HS-27A (cell line): Measurements from ENCODE around the gene BTBD6.

ENCODE experiments used
- DNase-seq: peaks from one replicate; pipeline ENCODE4 v3.0.0-alpha.2; 2012; ENCODE audit warnings: low read depth, missing footprints

BTBD6 gene

DNA sequence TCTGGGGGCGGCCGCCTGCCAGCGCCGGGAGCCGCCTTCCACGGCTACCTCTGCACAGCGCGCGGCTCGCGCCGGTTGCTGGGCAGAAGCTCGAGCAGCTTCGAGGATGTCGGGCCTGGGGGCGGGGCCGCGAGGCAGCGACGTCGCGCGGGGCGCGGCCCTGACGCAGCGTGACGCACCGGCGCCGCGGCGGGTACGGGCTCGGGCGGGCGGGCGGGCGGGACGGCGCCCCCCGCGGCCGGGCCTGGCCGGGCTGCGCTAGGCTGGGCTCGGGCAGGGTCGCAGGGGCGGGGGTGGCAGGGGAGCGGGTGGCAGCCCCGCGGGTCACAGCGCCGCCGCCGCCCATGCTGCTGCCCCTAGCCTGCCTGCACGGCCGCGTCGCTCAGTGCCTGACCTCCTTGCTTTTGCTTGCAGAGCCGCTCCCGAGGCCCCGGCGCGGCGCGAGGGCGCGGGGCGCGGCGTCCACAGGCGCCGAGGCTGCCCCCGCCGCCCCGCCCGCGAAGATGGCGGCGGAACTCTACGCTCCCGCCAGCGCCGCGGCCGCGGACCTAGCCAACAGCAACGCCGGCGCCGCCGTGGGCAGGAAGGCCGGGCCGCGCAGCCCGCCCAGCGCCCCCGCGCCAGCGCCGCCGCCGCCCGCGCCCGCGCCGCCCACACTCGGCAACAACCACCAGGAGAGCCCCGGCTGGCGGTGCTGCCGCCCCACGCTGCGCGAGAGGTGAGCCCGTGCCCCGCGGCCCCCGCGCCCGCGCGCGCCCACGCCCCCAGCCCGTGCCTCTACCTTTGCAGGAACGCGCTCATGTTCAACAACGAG, at the start of gene BTBD6:
BTBD6 (plus strand) TSS at position 166 of the 814 bp plus-strand sequence; CDS start at position 345, 179 bp downstream.
- DNase-seq, result peak; percentile 27

DNA sequence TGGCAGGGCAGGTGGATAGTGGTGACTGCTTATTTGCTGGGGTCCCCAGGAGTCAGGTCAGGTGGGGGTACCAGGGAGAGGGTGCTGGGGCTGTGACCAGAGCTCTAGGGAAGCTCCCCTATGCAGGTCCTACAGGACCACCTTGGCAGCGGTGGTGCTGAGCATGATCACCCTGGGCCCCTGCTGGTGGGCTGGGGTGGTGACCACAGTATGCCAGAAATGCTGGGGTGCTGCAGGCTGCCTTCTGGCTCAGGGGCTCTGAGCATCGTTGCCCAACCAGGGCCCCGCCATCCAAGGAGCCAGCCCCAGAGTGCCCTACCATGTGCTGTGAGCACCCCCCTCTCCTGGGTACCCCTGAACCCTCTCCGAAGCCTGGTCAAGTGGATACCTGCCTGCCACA, 49.7 kb upstream of the BTBD6 start:
- DNase-seq, result no peak

DNA sequence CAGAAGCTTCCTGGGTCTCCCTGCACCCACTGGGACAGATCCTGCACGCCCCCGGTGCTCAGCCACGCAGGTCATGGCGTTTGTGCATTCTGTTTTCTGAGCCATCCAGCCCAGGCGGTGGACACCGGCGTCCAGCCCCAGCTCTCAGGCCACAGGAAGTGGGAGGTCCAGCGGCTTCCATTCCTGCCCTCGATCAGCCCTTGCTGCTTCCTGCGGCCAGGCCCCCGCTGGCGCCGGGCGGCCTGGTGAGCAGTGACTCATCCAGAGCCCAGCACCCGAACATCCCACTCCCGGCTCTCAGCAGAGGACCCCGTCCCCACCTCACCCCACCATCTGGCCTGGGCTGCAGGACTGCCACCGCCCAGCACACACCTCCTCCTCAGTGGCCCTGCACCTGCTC, 49.2 kb upstream of the BTBD6 start:
- no peak for DNase-seq

DNA sequence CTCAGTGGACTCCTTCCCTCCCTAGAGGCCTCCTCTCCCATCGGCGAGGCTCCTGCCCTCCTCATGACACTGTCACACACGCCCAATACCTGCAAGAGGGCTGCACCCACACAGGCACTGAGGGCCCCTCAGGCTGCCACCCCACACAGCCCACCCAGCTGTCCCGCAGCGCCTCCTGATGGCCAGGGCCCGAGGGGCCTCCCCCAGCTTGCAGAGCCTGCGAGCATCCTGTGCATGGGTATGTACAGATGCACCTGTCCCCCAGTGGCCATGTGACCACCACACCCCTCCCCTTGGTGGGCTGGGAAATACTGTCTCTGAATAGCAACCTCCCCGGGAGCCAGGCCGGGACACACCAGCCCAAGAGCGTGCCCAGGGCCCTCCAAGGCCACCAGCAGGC, 48.3 kb upstream of the BTBD6 start:
- DNase-seq, result no peak

DNA sequence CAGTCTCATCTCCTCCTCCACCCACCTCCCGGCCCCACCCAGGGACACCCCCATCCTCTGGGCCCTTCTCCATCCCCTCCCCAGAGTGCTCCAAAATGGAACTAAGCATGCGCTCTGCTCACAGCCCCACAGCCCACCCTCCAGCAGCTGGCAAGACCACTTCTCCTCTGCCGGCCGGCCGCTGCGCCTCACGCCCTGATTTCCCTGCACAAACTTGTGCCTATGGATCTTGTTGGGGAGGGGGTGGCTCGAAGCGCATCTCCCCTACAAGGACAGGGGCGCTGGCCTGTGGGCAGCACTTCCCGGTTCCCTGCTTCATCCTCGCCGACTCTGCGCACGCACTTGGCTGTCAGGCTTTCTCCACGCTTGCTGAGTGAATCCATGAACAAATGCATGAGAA, 47.7 kb upstream of the BTBD6 start:
- no peak for DNase-seq

DNA sequence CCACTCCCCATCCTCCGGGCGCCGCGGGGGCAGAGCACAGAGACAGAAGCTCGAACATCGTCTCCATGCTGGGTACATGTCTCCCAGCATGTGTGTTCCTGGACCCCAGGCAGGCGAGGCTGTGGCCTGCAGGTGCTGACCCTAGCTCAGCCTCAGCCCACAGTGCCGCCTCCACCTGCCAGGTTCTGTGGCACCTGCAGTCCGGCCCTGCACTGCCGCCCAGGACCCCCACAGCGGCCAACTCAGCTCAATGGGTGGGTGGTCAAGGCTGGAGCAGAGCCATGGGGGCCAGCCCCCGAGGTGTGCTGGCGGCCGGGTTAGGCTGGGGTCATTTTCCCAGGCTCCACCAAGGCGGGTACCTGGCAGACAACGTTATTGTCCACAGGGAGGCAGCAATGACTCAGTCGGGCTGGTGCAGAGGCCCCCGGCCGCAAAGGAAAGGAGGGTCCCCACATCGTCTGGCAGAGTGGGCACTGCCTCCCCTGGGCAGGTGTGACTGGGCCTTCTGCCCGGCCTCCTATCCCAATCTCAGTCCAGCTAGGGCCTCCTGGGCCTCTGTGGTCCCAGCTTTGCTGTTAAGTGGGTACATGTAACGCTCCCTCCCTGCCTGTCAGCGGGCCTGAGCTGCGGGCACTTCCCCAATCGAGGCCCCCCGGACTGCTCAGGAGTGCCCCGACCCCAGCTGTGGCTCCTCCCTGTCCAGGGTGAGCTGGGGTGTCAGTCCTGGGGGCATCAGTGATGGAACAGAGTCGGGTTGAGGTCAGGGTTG, 47.0 kb upstream of the BTBD6 start:
- no peak for DNase-seq

DNA sequence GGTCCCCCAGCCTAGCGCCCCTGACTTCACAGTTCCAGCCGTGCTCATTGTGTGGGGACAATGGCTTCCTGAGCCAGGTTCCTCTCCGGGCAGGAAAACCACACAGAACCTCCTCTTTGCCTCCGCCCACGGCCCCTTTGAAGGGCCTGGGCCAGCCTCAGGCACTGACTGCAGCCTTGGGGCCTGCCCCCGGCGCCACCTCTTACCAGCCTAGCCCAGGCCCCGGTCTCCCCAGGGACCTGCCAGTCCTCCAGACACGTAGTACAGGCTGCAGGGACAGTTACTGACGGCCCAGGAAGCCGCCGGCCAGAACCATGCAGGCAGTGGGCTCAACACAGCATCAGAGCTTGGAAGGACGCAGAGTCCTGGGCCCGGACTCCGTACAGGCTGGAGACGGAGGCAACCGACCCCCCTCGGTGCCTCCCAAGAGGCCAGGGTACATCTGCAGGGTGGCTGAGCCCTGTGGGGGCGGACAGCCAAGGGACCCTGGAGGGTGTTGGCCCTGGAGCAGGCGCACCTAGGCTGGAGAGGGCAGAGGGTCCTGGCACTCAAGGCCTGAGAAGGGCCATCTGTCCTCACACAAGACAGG, 46.3 kb upstream of the BTBD6 start:
- DNase-seq, result no peak

DNA sequence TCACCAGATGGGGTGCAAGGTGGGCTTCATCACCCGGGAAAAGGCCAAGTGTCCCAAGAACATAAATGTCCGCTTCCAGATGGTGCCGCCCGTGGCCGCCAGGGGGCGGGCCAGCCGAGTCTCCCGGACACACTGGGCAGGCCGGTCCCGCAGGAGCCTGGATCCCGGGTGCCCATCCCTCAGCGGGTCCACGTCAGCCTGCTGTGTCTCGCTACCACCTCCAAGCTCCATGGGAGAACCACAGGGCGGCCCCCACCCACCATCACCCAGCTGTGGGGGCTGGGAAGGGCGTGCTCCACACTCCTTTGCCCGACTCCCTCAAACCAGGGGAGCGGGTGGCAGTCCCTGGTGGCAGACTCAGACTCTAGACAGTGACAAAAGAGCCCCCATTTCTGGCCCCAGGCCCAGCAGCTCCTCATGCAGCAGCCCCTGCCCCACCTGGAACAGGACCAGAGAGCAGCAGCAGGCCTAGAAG, 45.2 kb upstream of the BTBD6 start:
- peak; percentile 29 for DNase-seq

DNA sequence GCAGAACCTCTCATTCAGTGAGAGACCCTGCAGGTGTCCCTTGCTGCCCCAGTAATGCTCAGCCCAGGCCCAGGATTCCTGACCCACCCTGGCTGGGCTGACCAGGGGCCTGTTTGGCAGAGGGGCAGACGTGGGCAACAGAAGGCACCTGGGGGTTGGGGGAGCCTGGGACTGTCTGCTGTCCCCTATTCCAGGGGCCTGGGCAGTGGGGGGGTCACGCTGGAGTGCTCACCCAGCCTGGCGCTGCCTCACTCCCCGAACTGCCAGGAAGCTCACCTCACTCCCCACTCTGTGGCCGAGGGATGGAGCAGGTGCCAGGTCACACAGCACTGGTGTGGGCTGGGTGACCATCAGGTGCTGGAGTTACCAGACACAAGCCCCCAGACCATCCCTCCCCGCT, 44.6 kb upstream of the BTBD6 start:
- DNase-seq, result no peak

DNA sequence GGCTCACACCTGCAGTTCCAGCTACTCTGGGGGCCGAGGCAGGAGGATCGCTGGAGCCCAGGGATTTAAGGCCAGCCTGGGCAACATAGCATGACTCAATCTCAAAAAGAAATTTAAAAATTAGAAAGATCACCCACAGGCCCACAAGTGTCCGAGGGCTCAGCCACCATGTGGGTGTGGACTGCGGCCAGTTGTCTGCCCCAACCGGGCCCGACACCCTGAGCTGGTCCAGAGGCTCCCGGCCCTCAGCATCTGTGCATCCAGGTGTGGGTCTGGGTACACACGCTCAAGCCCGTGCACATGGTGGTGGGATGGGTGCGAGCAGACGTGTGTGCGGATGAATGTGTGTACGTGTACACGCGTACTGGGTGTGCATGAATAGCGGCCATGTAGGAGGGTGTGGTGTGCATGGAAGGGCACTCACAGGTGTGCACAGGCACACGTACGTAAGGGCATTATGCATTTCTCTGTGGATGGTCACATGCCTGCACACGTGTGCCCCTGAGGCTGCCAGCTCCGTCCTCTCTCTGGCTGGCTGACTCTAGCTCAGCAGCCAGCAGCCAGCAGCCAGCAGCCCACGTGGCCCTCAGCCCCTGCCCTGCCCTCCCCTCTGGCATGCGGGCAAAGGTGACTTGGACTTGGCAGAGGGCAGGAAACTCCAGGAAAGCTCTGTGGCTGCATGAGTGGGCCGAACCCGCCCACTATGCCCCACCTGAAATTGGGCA, 44.0 kb upstream of the BTBD6 start:
- DNase-seq, result no peak

DNA sequence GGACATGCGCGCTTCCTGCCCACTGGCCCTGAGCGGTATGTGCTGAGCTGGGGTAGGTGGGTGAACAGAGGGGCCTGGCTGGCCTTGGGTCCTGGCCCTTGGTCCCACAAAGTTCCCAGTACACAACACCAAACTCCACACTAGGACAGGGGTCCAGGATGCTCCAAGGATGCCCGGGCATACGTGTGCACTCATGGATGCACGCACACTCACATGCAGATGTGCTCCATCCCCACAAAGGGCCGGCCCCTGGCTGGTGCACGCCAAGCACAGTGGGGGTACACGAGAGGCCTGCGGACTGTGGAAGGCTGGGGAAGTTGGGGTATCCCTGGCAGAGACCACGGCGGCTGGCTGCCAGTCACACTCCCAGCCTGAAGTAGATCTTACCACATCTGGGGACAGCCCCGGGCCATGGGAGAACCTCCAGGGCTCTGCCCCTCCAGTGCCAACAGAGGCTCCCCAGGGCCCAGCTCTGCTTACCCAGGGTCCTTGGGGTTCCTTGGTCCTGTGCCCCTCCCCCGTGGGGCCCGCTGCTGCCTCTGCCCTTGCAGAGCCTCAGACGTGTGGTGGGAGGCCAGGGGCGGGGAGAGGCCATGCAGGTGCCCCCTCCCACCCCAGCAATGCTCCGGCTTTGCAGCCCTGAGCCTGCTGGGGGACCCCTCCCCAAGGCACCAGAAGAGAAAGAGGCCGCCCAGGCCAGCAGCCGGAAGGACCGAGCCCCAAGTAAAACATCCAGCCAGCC, 43.2 kb upstream of the BTBD6 start:
- DNase-seq, result no peak

DNA sequence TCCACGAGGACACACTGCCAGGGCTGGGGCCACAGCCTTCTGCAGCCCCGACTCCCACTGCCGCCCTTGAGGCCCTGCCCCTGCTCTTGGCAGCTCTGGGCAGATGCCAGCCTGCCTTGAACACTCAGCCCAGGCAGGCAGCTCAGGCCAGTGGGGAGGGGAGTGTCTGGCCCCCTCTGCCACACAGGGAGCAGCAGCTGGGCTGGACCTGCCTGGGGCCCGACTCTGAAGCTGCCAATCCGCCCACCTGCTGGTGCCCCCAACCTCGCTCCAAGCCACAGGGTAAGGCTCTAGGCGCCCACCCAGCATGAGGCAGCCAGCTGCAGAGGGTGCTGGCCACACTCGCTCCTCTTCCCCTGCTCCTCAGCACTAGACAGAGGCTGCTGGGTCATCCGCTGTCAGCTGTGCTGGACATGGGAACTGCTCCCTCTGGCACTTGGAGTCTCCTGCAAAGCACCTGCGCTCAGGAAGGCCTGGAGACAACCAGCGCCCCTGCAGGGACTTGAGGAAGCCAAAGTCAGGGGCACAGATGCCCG, 42.6 kb upstream of the BTBD6 start:
- no peak for DNase-seq

DNA sequence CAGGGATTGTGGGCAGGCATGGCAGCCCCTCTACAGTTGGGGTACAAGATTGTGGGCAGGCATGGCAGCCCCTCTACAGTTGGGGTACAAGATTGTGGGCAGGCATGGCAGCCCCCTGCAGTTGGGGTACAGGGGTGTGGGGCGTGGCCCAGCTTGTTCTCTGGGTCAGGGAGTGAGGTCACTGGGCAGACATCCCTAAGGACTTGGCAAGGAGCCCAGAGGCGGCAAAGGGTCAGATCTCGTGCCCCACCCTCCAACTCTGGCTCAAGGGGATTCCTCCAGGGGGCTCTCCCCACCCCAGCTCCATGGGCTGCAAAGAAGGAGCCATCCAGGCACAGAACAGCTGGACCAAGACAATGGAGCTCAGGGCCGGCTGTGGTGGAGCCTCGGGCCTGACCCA, 41.5 kb upstream of the BTBD6 start:
- DNase-seq, result no peak

DNA sequence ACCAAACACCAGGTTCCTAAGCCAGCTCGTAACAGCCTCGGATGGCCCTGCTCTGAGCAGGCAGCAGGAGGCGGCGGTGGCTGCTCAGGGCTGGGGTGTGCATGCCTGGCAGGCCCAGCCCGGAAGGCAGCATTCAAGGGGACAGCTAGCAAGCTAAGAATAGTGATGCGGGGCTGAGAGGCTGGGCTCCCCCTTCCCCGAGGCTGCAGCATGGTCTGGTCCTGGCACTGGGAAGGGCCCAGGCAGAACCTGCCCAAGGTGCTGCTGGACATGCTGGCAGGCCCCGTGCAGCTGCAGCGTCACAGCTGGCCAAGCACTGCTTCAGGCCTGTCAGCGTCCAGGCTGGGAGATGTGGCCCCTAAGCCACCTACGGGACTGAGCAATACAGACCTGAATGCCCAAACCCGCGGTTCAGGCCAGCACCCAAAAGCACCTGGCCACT, 40.9 kb upstream of the BTBD6 start:
- no peak for DNase-seq

DNA sequence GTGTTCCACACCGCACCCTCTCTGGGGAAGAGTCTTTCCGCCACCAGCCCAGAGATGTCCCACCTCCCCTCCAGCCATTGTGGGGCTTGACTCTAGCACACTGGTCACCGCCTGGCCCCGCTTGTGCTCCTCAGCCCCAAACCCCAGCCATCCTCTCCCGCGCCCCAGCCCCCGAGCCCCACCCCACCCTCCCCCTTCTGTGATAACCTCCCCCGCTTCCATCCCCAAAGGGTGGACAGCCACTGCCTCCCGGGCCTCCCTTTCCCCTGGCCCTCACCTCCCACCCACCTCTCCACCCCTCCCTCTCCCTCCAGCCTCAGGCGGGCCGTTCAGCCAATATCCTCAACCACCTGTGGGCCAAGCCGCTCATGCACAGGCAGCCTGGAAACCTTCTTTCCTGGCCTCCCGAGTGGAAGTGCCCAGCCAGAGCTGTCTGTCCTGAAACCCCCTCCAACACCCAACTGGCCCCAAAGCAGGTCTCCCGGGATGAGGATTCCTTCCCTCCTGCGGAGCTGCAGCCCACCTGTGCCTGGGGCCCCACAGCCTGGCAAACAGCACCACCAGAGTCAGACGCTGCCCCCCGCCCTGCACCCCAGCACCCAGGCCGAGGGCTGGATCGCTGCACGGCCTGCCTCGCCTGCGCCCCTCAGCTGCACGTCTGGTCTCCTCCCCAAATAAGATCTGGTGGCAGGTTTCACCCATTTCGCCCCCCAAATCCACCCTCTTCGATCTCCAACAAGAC, 40.2 kb upstream of the BTBD6 start:
- DNase-seq, result no peak

DNA sequence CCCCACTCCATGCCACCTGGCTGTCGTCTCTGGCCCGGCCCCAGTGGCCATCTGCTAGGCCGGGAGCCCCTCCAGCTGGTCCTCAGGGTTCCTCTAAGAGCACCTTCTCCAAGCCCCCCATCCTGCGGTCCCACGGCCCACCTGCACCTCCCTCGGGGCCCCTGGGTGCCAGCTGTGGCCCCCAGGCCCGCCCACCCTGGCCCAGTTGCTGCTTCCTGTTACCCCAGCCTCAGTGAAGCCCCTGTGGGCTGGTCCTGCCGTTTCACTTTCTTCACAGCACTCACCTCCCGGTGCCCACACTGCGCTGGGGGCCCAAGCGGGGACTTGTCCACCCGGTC, 39.6 kb upstream of the BTBD6 start:
- DNase-seq, result no peak

DNA sequence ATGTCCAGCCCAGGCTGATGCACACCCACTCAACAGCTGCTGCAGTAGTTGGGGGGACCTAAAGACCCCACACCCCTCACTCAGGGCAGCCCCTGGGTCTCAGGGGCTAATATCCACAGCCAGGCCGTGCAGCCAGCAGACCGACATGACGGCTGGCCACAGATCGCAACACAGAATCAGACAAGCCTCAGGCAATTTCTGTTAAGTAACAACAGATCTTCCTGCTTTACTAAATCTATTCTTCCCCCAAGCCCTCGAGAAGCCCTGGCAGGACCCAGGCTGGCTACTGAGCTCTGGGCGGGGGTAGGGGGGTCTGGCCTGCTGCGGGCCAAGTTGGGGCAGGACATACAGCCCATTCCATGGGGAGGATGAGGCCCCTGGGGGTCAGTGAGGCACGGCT, 39.2 kb upstream of the BTBD6 start:
- no peak for DNase-seq

DNA sequence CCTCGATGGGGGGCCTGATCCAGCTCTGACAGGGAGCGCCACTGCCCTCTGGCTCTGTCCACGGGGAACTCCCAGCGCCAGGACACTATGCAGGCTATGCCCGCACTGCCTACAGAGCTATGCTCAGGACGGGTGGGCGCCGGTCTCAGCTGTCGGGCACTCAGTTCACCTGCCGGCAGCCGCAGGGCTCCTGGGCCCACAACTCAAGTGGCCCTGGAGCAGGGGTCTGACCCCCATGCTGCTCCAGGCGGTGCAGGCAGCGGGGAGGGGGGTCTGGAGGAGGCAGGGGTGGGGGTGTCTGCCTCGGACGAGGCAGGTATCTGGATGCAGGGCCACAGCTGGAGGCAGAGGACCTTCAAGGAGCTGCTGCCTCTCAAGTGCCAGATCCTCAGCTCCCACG, 38.7 kb upstream of the BTBD6 start:
- no peak for DNase-seq

DNA sequence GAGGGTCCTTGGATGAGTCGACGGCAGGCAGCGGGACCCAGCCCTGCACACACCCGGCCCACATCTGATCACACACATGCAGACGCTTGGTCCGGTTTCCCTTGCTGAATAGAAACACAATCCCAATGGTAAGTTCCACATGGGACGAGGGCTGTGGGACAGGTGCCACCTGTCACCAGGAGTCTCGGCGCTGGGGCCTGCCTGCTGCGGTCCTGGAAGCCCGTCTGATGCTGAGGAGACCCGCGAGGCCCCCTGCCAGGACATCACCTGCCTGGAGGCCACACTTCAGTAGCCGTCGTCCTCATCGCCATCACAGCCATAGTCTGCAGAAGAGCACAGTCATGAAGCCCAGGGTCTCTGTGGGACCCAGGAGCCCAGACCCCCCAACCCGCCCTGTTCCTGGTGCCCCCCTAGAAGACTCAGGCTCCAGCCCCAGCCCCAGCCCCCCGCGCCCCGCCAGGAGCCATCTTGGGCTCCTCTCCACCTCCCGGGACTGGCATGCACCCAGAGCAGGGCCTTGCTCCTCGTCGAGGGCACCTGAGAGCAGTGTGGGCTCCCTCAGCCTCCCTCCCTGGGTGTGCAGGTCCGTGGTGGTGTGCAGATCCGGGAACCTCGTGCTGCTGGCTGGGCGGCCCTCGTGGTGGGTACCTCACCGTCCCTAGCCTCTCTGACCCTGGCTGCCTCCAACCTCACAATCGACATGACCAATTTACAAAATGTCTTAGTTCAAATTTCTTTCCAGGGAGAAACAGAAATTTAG, 37.9 kb upstream of the BTBD6 start:
- DNase-seq, result no peak
